Activated T-cell treated with anti-CD3 and anti-CD28 coated beads, Interleukin-2, amount 50 U/mL, for 4 hours (primary cell): ENCODE results near the gene RCSD1. TPM values are rescaled to one million over a fixed set of nuclear protein-coding genes. Genes with fewer than 3 reads are reported as not detected.
A peak's percentile ranks its signal among the peaks of the same experiment; 100 is the strongest.

Source experiments
- ATAC-seq, 2 donors: fragments of 200-7000 bp; cut with Tn5 transposase; one replicate each; pipeline ENCODE4 v1.10.0; 2021
- DNase-seq: peaks from one replicate; pipeline ENCODE4 v3.0.0-alpha.2; 2020
- H3K27me3 Mint-ChIP-seq: one replicate; pipeline ENCODE4 v1.8.0; 2021; ENCODE audit warnings: low read depth, mixed read lengths
- H3K36me3 Mint-ChIP-seq: one replicate; pipeline ENCODE4 v1.8.0; 2022; ENCODE audit warnings: mixed read lengths; ENCODE audit not compliant: insufficient read depth
- H3K4me1 Mint-ChIP-seq: one replicate; pipeline ENCODE4 v1.8.0; 2021; ENCODE audit warnings: low read depth, mixed read lengths
- H3K4me3 Mint-ChIP-seq: one replicate; pipeline ENCODE4 v1.8.0; 2021; ENCODE audit warnings: mild to moderate bottlenecking, moderate library complexity, mixed read lengths
- H3K9me3 Mint-ChIP-seq: one replicate; pipeline ENCODE4 v1.8.0; 2021; ENCODE audit warnings: mixed read lengths
- total RNA-seq, 3 donors: library from RNA; stranded (reverse); gene quantifications; one replicate each; pipeline ENCODE4 v1.2.1, GENCODE V29; 2021

The RCSD1 gene
- total RNA-seq, 3 donors from 2014 or later, result 15.4 to 20.6 (median 17.5) TPM

DNA sequence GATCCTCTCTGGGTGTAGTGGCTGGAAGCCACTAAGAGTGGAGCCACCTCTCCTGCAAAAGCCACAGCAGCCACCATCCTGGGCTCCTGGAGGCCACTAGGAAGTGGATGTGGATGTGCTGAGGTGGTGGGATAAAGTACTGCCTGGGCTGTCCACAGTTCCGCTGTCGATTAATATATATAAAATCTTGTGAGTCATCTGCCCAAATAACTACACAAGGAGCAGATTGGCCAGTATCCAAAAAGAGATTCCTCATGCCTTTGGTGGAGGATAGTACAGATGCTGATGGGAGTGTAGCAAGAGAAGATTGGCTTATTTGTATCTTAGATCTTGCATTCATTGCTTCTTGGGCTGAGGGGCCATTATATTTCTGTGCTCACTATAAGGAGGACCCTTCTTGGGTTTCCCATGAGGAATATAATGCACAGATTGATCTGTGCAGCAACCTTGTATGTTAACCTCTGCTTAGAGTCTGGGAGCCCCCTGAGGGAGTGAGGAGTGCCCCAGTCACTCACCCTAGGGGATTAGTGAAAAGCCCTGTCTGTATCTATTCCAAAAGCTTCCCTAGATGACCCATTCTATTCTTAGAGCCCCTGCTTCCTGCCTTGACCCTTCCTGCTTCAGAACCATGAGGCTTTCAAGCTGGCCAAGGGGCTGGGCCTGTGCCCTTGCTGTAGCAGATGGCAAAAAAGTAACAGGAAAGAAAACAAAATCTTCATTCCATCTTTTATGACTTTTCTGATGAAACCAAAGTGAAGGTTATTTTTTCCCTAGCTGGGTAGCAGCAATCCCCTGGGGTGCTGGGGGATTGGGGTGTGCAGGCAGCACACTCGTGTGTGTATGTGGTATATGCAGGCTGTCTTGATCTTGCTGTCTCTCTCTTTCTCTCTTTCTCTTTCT is 31.7 kb downstream of the RCSD1 start:
- DNase-seq, result no peak
- Mint-ChIP-seq H3K9me3 (no peaks in the 10 kb centered on the region), H3K4me1 (peaks cover 92% of the 10 kb centered on the region), H3K4me3 (no peak overlapping the region), H3K27me3 (no peaks in the 10 kb centered on the region), H3K36me3 (peaks cover 19% of the 10 kb centered on the region)
- ATAC-seq, result no peak

DNA sequence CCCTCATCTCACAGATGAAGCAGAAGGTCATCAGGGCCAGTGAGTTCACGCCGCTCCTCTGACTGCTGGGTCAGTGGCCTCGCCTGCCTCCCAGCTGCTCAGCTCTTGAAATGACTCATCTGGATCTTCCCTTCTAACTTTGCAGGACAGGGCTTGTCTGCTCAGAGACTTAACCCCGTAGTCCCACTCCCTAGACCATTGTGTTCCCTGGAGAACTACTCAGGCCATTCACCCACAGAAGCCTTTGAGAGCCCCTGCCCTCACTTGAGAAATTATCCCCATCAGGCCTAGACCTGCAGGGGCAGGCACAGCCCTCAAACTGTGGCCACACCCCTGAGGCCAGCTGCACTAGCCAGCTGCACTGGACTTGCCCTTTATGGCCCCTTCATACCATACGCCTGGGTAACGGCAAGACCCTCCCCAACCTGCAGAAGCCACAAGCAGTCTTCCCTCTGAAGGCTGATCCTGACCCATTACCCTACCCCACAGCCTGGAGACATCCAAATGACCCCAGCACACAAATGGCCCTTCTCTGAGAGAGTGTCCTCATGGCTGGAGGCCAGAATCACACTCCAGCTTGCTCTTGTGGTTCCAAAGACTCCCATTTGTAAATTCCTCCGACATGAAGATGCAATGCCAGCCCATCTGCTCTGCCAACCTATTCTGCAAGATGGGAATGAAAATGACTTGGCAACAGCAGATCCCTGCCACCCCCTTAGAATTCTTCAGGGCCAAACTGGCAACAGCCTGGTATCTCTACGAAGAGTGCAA is 33.2 kb downstream of the RCSD1 start:
- Mint-ChIP-seq H3K4me1 (peaks cover 91% of the 10 kb centered on the region), H3K36me3 (peaks cover 23% of the 10 kb centered on the region), H3K9me3 (no peaks in the 10 kb centered on the region), H3K27me3 (no peaks in the 10 kb centered on the region), H3K4me3 (no peak overlapping the region)
- ATAC-seq (no peak), DNase-seq (no peak)

DNA sequence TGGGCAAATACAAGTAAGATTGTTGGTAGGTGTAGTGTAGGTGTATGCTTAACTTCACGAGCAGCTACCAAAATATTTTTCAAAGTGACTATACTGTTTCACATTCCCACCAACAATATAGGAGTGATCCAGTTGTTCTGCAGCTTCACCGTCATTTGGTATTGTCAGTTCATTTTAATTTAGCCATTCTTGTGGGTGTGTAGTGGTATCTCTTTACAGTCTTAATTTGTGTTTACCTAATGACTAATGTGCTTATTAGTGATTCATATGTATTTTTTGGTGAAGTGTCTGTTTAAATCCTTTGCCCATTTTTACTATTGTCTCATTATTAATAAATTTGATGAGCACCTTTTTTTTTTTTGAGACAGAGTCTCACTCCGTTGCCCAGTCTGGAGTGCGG is 35.4 kb downstream of the RCSD1 start:
- no peak for DNase-seq
- H3K36me3 Mint-ChIP-seq, result peaks cover 16% of the 10 kb centered on the region
- no peak for ATAC-seq
- H3K27me3 Mint-ChIP-seq, result no peaks in the 10 kb centered on the region
- H3K4me3 Mint-ChIP-seq, result no peak overlapping the region
- peaks cover 92% of the 10 kb centered on the region for H3K4me1 Mint-ChIP-seq
- H3K9me3 Mint-ChIP-seq, result no peaks in the 10 kb centered on the region

DNA sequence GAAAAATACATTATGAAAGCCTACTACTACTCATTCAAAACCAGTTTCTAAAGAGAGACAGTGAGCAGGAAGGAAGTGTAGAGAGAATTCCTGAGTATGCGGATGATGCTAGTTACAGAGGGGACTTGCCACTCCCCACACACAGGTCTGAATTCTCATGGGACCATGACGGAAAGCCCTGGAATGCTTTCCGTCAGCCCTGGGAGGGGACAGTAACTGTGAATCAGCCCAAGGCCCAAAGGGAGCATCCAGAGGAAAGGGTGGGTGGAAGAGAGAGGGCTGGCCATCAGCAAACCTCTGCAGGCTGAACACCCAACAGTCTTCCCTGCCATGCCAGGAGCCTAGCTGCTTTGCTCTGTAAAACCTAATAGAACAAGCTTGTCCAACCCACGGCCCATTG is 36.4 kb downstream of the RCSD1 start:
- DNase-seq (no peak), ATAC-seq (no peak)
- no peaks in the 10 kb centered on the region for H3K27me3 Mint-ChIP-seq
- no peak overlapping the region for H3K4me3 Mint-ChIP-seq
- H3K36me3 Mint-ChIP-seq, result peaks cover 21% of the 10 kb centered on the region
- H3K4me1 Mint-ChIP-seq, result peaks cover 93% of the 10 kb centered on the region
- H3K9me3 Mint-ChIP-seq, result no peaks in the 10 kb centered on the region

DNA sequence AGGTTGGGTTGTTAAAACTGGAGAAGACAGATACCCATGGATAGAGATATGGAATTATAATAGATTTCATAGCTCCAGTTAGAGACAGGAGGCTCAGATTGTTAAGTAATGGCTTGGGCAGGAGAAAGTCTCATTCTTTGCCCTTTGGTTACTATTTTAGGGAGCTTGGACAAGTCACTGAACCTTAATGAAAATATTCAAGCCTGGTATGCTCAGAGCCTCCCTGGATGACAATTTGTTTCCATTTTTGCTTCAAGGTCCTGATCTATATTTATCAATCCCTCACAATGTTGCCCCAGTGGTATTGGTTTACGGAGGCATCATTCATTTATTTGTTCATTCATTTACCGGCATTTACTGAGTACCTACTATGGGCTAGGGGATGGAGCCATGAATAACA is 37.5 kb downstream of the RCSD1 start:
- Mint-ChIP-seq H3K36me3 (peaks cover 31% of the 10 kb centered on the region), H3K4me1 (peaks cover 94% of the 10 kb centered on the region), H3K4me3 (no peak overlapping the region), H3K27me3 (no peaks in the 10 kb centered on the region), H3K9me3 (no peaks in the 10 kb centered on the region)
- DNase-seq (no peak), ATAC-seq (no peak)

DNA sequence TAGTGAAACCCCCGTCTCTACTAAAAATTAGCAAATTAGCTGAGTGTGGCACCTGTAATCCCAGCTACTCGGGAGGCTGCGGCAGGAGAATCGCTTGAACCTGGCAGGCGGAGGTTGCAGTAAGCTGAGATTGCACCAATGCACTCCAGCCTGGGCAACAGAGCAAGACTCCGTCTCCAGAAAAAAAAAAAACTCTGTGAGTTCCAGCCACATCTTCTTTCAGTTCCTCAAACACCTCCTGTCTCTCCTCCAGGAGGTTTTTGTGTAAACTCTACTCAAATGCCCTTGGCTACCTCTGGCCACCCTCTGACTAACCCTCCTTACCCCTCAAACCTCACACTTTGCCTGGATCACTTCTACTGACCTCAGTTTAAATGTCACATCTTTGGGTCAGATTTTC is 38.1 kb downstream of the RCSD1 start:
- Mint-ChIP-seq H3K36me3 (peaks cover 35% of the 10 kb centered on the region), H3K27me3 (no peaks in the 10 kb centered on the region), H3K4me3 (no peak overlapping the region), H3K9me3 (no peaks in the 10 kb centered on the region), H3K4me1 (peaks cover 93% of the 10 kb centered on the region)
- no peak for DNase-seq
- no peak for ATAC-seq

DNA sequence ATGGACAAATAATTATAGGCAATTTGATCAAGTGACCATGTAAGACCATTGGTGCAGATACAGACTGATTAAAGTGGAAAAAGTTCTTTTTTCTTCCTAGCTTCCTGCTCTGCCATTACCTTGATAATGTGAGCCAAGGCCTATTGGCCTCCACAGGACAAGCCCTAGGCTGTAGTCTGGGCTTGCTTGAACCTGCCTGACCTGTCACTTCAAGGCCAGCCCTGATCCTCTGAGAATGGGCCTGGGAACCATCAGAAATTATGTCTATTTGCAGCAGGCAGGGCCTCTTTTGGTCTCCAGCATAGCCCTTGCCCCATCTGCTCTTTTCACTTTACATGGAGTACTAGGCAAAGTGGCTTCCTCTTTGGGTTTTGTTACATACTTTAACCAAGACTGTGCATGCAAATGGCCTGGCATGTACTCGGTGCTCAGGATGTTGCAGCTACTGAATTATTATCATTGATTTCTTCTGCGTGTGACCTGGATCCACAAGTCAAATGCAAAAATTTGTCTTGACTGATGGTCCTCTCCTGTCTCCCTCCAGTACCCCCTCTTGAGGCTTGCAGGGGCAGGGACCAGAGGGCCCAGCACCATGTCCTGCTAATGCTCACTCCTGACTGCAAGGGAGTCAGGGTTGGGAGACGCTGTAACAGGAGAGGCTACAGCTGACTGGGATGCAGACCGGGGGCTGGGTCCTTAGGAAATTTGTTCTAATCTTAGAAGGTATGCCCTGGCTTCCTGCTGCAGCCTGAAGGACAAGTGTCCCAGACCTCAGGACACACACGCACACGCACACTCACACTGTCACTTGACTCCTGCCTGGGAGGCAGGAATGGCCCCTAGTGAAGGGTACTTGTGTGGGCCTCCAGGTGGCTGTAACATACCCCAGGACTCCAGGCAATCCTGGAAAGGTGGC is 39.4 kb downstream of the RCSD1 start:
- H3K4me1 Mint-ChIP-seq, result peaks cover 90% of the 10 kb centered on the region
- no peak for DNase-seq
- no peaks in the 10 kb centered on the region for H3K9me3 Mint-ChIP-seq
- peaks cover 36% of the 10 kb centered on the region for H3K36me3 Mint-ChIP-seq
- H3K4me3 Mint-ChIP-seq, result no peak overlapping the region
- ATAC-seq, result no peak
- H3K27me3 Mint-ChIP-seq, result no peaks in the 10 kb centered on the region

DNA sequence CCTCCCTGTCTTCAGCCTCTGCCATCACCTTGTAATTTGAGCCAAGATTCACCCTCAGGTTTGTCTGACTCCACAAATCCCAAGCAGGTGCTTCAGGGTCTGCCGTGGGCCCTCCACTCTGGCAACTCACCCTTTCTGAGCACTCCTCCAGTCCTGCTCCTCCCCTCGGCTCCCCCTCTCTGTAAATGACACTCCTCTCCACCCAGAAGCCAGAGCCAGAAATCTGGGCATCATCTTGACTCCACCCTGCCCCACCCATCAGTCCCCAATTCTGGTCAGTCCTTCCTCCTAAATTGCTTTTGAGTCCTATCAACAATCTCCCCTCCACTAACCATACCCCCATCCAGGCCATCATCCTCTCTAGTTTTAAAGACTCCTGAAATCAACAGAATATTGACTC is 40.5 kb downstream of the RCSD1 start:
- no peaks in the 10 kb centered on the region for H3K27me3 Mint-ChIP-seq
- no peak for DNase-seq
- H3K36me3 Mint-ChIP-seq, result peaks cover 36% of the 10 kb centered on the region
- peaks cover 87% of the 10 kb centered on the region for H3K4me1 Mint-ChIP-seq
- H3K9me3 Mint-ChIP-seq, result no peaks in the 10 kb centered on the region
- no peak overlapping the region for H3K4me3 Mint-ChIP-seq
- no peak for ATAC-seq

DNA sequence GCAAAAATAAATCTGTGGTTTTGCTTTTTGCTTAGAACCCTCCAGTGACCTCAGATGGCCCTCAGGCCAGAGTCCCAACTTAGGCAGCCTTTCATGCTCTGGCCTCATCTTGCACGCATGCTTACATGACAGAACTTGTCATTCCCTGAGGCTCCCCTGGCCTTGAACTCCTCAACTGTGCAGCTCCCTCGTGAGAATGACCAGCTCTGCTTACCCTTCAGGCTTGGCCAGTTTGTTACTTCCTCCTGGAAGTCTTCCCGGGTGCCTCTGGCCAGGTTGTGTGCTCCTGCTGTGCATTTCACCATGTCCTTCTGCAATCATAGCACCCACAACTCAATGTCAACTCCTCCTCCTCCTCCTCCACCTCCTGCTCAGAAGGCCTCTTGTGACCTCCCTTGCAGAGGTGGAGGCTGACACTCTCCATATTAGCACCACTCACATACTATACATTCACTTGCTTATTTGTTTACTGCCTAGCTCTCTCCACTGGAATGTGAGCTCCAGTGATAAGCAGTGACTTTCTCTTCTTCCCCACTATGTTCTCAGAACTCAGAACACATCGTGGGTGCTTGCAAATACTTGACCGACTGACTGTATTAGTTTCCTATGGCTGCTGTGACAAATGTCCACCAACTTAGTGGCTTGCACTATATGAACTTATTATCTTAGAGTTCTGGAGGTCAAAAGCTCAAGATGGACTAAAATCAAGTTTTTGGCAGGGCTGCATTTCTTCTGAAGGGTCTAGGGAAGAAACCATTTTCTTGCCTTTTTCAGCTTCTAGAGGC is 41.9 kb downstream of the RCSD1 start:
- Mint-ChIP-seq H3K4me1 (peaks cover 74% of the 10 kb centered on the region), H3K27me3 (no peaks in the 10 kb centered on the region), H3K4me3 (no peak overlapping the region), H3K9me3 (no peaks in the 10 kb centered on the region), H3K36me3 (peaks cover 39% of the 10 kb centered on the region)
- ATAC-seq (no peak), DNase-seq (no peak)

DNA sequence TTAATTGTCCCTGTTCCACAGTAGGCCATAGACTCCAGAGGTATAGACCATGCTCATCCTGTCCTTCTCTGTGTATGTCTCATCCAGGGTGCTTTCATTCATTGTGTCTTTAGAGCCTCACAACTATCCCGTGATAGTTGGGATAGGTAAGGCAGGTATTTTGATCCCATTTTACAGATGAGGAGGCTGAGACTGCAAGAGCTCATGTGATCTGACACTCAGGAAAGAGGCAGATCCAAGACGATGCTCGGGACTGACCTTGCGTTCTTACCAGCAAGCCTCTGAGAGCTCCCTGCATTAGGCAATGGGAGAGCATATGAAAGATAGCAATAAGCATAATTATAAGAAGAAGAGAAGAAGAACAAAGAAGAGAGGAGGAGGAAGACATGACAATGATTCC is 42.8 kb downstream of the RCSD1 start:
- Mint-ChIP-seq H3K27me3 (no peaks in the 10 kb centered on the region), H3K4me1 (peaks cover 66% of the 10 kb centered on the region), H3K9me3 (no peaks in the 10 kb centered on the region), H3K4me3 (no peak overlapping the region), H3K36me3 (peaks cover 37% of the 10 kb centered on the region)
- ATAC-seq, result no peak
- DNase-seq, result no peak

DNA sequence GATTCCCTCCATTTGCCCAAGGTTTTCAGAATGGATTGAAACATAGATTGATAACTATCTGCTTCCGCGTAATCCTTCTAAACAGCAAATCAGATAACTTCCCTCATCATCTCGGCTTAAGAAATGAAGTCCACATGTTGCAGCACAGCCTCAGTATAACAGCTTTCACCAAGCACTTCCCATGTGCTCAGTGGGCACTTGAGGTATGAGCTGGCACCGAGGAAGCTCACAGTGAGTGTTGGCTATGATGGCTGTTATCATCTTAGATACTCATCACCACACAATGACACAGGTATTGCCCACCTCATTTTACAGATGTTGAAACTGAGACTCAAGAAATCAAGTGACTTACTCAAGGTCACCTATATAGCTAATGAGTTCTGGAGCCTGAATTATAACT is 43.2 kb downstream of the RCSD1 start:
- no peak overlapping the region for H3K4me3 Mint-ChIP-seq
- H3K27me3 Mint-ChIP-seq, result no peaks in the 10 kb centered on the region
- H3K9me3 Mint-ChIP-seq, result no peaks in the 10 kb centered on the region
- peak; percentile 34 to 57 for ATAC-seq
- no peak for DNase-seq
- H3K36me3 Mint-ChIP-seq, result peaks cover 37% of the 10 kb centered on the region
- peaks cover 62% of the 10 kb centered on the region for H3K4me1 Mint-ChIP-seq

DNA sequence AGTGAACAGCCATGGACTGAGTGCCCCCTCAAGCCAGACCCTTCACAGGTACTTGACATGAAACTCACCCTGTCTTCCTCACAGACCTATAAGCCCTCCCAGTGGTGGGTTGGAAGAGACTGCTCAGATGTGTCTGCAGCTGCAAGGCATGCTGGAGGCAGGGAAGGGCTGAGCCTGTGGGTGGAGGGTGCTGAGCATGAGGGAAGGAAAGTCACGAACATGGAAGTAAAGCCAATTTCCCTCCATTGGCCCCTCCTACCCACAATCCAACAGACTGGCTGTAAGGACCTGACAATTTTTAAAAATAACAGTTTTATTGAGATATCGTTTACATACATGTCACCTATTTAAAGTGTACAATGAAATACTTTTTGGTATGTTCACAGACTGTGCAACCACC is 44.1 kb downstream of the RCSD1 start:
- ATAC-seq, result no peak
- Mint-ChIP-seq H3K9me3 (no peaks in the 10 kb centered on the region), H3K36me3 (peaks cover 37% of the 10 kb centered on the region), H3K4me3 (no peak overlapping the region), H3K4me1 (peaks cover 53% of the 10 kb centered on the region), H3K27me3 (no peaks in the 10 kb centered on the region)
- no peak for DNase-seq

DNA sequence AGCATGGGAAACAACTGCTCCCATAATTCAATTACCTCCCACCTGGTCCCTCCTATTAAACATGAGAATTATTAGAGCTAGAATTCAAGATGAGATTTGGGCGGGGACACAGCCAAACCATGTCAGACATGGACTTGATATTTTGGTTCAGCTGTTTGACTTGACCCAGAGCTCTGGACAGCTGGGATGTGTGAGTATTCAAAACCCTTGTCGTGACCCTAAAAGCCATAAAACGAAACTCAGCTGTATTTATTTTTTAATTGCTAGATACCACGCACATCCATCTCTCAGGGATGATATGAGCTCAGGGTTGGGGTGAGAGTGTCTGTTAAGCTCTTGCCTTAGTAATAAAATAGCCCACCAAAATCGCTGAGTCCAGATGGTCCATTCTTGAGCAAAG is 45.4 kb downstream of the RCSD1 start:
- Mint-ChIP-seq H3K4me3 (no peak overlapping the region), H3K36me3 (peaks cover 36% of the 10 kb centered on the region), H3K4me1 (peaks cover 41% of the 10 kb centered on the region), H3K27me3 (no peaks in the 10 kb centered on the region), H3K9me3 (no peaks in the 10 kb centered on the region)
- ATAC-seq (no peak), DNase-seq (no peak)
